SU-DHL-6 (cell line): ENCODE data around the gene FGD5.

ENCODE experiments used
- EZH2phosphoT487 ChIP-seq: fragments of 200-600 bp; sonication (generic), shearing (Covaris generic); conservative IDR thresholded peaks from 2 replicates; pipeline ENCODE4 v1.6.1; 2018; ENCODE audit warnings: mild to moderate bottlenecking, antibody characterized with exemption, low read length, moderate library complexity, mixed read lengths
- TF ChIP-seq, protein P1 (sequence below): fragments of 200-600 bp; sonication (generic); IDR thresholded peaks from one replicate; pipeline ENCODE4 v1.5.1; 2017; ENCODE audit warnings: antibody characterized with exemption, mild to moderate bottlenecking, low read length, moderate library complexity; ENCODE audit not compliant: insufficient read depth, poor library complexity, severe bottlenecking

DNA sequence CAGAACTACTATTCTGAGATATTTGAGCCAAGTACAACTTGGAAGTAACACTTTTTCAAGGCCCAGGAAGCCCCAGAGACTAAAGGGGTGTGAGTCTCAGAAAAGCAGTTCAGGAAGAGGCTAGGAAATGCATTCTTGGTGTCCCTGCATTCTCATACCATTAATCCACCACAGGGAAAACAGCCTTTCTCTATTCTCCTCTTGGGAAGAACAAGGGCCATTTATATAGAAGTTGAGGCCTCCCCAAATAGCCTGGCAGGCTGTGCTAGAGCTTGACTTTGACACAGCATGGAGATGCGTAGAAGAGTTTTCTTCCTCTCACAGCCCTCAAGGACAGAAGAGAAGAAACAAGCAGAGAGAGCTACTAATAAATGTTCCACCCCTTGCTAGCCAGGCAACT is 123.1 kb downstream of the FGD5 start:
- TF ChIP-seq, protein P1, sequence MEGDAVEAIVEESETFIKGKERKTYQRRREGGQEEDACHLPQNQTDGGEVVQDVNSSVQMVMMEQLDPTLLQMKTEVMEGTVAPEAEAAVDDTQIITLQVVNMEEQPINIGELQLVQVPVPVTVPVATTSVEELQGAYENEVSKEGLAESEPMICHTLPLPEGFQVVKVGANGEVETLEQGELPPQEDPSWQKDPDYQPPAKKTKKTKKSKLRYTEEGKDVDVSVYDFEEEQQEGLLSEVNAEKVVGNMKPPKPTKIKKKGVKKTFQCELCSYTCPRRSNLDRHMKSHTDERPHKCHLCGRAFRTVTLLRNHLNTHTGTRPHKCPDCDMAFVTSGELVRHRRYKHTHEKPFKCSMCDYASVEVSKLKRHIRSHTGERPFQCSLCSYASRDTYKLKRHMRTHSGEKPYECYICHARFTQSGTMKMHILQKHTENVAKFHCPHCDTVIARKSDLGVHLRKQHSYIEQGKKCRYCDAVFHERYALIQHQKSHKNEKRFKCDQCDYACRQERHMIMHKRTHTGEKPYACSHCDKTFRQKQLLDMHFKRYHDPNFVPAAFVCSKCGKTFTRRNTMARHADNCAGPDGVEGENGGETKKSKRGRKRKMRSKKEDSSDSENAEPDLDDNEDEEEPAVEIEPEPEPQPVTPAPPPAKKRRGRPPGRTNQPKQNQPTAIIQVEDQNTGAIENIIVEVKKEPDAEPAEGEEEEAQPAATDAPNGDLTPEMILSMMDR = no peak
- TF ChIP-seq EZH2phosphoT487 = no peak
